T-cell (primary cell): ENCODE data around the gene UBA52. TPM values are rescaled to one million over a fixed set of nuclear protein-coding genes. Genes with fewer than 3 reads are reported as not detected.

ENCODE experiments used
- ATAC-seq, 4 experiments: fragments of 200-7000 bp in 3 of 4; fragments of 150-1000 bp in 1 of 4; cut with Tn5 transposase; replicated peaks in 1 of 4; 1 replicate in 3 of 4; 2 replicates in 1 of 4; pipeline ENCODE4 v1.10.0; 2021; ENCODE audit warnings: moderate library complexity in 3 of 4, mild to moderate bottlenecking in 2 of 4, moderate number of reproducible peaks in 1 of 4
- CTCF ChIA-PET, 2 donors: fragments of 300-600 bp; sonication (Branson Sonifier 250); formaldehyde crosslinking; loops; one replicate each; lab custom pipeline; 2022; ENCODE audit warnings: antibody characterized with exemption in 2 of 2; lab: Charles Lee
- POLR2A ChIA-PET, 2 donors: fragments of 300-600 bp; sonication (Branson Sonifier 250); formaldehyde crosslinking; loops; one replicate each; lab custom pipeline; 2022; ENCODE audit warnings: antibody characterized with exemption in 2 of 2; lab: Charles Lee
- DNase-seq, 35 experiments: peaks; one replicate each; pipeline versions ENCODE4 v3.0.0 to v3.0.0-alpha.2; 2013 to 2023
- H3K27ac ChIP-seq: one replicate; pipeline ENCODE4 v1.5.1; 2013; ENCODE audit warnings: low read length
- H3K27me3 ChIP-seq, 2 experiments: replicated peaks in 1 of 2; 1 replicate in 1 of 2; 2 replicates in 1 of 2; pipeline versions ENCODE4 v1.6.1 to v1.7.0; 2013; ENCODE audit warnings: low read length in 1 of 2, mixed read lengths in 1 of 2; ENCODE audit not compliant: control insufficient read depth in 2 of 2, insufficient read depth in 2 of 2; ENCODE audit errors: extremely low read depth in 1 of 2
- H3K36me3 ChIP-seq, 2 donors: 1 replicate in 1 of 2; 2 replicates in 1 of 2; pipeline versions ENCODE4 v1.6.1 to v1.7.0; 2013; ENCODE audit warnings: low read length in 1 of 2; ENCODE audit not compliant: control insufficient read depth in 2 of 2, insufficient read depth in 1 of 2; ENCODE audit errors: extremely low read depth in 1 of 2
- H3K4me1 ChIP-seq, 2 experiments: 1 replicate in 1 of 2; 2 replicates in 1 of 2; pipeline versions ENCODE4 v1.6.1 to v1.7.0; 2013; ENCODE audit warnings: low read length in 2 of 2, mixed read lengths in 1 of 2; ENCODE audit not compliant: insufficient read depth in 2 of 2, control insufficient read depth in 1 of 2; ENCODE audit errors: extremely low read depth in 1 of 2
- H3K4me3 ChIP-seq, 2 donors: 1 replicate in 1 of 2; 2 replicates in 1 of 2; pipeline versions ENCODE4 v1.5.1 to v1.7.0; 2013; ENCODE audit warnings: mild to moderate bottlenecking in 2 of 2, low read length in 1 of 2, moderate library complexity in 1 of 2; ENCODE audit not compliant: control insufficient read depth in 1 of 2; ENCODE audit errors: extremely low read depth in 1 of 2
- H3K9me3 ChIP-seq: 2 replicates; pipeline ENCODE4 v1.7.0; 2013
- H3K27ac Mint-ChIP-seq, 2 donors: one replicate each; pipeline ENCODE4 v1.8.0; 2020 to 2021; ENCODE audit warnings: mild to moderate bottlenecking in 2 of 2, mixed read lengths in 2 of 2
- H3K27me3 Mint-ChIP-seq, 2 donors: one replicate each; pipeline ENCODE4 v1.8.0; 2021 to 2022; ENCODE audit warnings: mixed read lengths in 2 of 2
- H3K36me3 Mint-ChIP-seq: one replicate; pipeline ENCODE4 v1.8.0; 2021; ENCODE audit warnings: mixed read lengths
- H3K4me1 Mint-ChIP-seq, 3 donors: one replicate each; pipeline ENCODE4 v1.8.0; 2020 to 2022; ENCODE audit warnings: mixed read lengths in 3 of 3, mild to moderate bottlenecking in 1 of 3
- H3K4me3 Mint-ChIP-seq, 3 donors: one replicate each; pipeline ENCODE4 v1.8.0; 2020 to 2022; ENCODE audit warnings: mild to moderate bottlenecking in 3 of 3, mixed read lengths in 3 of 3, moderate library complexity in 3 of 3
- H3K9me3 Mint-ChIP-seq, 3 donors: one replicate each; pipeline ENCODE4 v1.8.0; 2020 to 2022; ENCODE audit warnings: mixed read lengths in 3 of 3
- WGBS: methylation state at CpG from one replicate; pipeline ENCODE4 v1.1.5; 2013; ENCODE audit warnings: missing lambda C conversion rate; ENCODE audit not compliant: insufficient coverage; 5-methylcytosine and 5-hydroxymethylcytosine counted together
- total RNA-seq, 35 experiments: library from RNA in 6 of 35; stranded (reverse) in 6 of 35; fragments of 120-200 nt in 1 of 35; gene quantifications; one replicate each; pipeline versions ENCODE4 v1.2.1 to v1.2.4 and lab custom pipeline; 2013 to 2026

Gene UBA52
- total RNA-seq, 5 donors from 2014 or later (not counting 1 experiment from before 2014, with no cell fraction given), result 1,917 to 2,053 (median 1,972) TPM

- peak in 2 of 4 experiments; percentile 14 to 35 for ATAC-seq
- ChIA-PET CTCF (no interaction called here), POLR2A (interaction anchor here in 1 of 2 donors (0.6 kb wide), 1 partner anchor 34 kb away, joined by 9 read pairs; no protein-coding TSS in a partner anchor)
- Histone ChIP-seq H3K4me3 (no peak overlapping the region), H3K36me3 (peaks cover 14 to 21% of the 10 kb centered on the region in 2 donors), H3K4me1 (no peaks in the 10 kb centered on the region), H3K9me3 (no peaks in the 10 kb centered on the region), H3K27me3 (no peaks in the 10 kb centered on the region), H3K27ac (no peak overlapping the region)
- Mint-ChIP-seq H3K27ac (no peak overlapping the region), H3K9me3 (no peaks in the 10 kb centered on the region), H3K36me3 (peaks cover 14% of the 10 kb centered on the region), H3K4me3 (no peak overlapping the region), H3K27me3 (no peaks in the 10 kb centered on the region), H3K4me1 (no peaks in the 10 kb centered on the region)
- DNase-seq, result no peak
- WGBS, result 92% methylated on average over 7 of the region's 7 CpGs
These were observed 41.9 kb upstream of the UBA52 start for GRCh38 chr19:18529782-18530181.

DNA sequence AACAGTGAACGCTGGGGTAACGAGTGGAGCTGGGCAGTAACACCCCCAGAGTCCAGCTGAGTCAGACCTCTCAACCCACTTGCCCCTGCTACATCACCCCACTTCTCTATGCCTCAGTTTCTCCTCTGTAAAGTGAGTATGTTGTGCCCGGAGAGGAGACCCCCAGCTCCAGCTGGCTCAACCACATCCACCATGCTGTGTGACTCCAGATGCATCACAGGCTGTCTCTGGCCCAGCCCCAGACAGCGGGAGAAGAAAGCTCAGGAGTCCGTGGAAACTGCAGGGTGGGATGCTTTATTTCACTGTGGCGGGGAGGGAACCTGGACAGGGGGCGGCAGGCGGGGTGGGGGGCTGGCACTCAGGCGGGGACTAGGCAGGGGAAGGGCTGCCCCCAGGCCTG, 40.2 kb upstream of the UBA52 start:
- ATAC-seq (no peak), DNase-seq (no peak)
- H3K4me3 ChIP-seq, result no peak overlapping the region
- H3K27me3 ChIP-seq, result no peaks in the 10 kb centered on the region
- no peak overlapping the region for H3K27ac ChIP-seq
- POLR2A ChIA-PET, result no interaction called here
- peaks cover 14 to 29% of the 10 kb centered on the region in 2 donors for H3K36me3 ChIP-seq
- Mint-ChIP-seq H3K9me3 (no peaks in the 10 kb centered on the region), H3K27ac (no peak overlapping the region), H3K36me3 (peaks cover 25% of the 10 kb centered on the region), H3K4me3 (no peak overlapping the region), H3K27me3 (no peaks in the 10 kb centered on the region), H3K4me1 (no peaks in the 10 kb centered on the region)
- WGBS, result 93% methylated on average over 3 of the region's 9 CpGs
- CTCF ChIA-PET, result no interaction called here
- H3K9me3 ChIP-seq, result no peaks in the 10 kb centered on the region
- no peaks in the 10 kb centered on the region for H3K4me1 ChIP-seq

DNA sequence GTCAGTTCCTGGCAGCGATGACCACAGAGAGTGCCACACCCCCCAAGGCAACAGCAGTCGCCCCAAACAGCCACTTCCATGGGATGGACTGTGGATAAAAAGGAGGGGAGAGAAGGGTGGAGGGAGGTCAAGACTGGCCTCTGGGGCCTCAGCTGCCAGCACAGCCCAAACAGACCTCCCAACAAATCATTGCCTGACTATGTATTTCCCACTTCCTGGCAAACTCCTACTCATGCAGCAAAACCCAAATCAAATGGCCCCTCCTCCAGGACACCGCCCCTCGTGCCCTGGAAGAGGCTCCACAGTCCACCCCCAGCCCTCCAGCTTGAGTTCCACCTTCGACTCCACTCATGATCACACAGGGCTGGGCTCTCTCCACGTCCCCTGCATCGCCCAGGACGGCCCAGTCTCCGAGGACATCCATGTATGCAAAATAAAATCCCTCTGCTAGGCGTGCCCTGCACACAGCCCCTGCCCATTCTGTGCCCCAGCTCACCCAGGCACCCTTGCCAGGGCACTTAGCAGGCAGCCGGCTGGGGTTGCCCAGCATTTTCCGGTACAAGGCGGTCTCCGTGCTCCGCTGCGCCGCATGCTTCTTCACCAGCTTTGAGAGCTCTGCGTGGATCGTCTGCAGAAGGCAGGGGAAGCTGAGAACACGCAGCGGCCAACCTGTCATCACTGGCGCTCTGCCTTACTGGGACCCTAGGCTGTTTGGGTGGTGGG, 39.3 kb upstream of the UBA52 start:
- DNase-seq (no peak), ATAC-seq (no peak)
- H3K27ac Mint-ChIP-seq, result no peak overlapping the region
- Histone ChIP-seq H3K4me1 (no peaks in the 10 kb centered on the region), H3K4me3 (no peak overlapping the region), H3K36me3 (peaks cover 17 to 37% of the 10 kb centered on the region in 2 donors), H3K27ac (no peak overlapping the region), H3K9me3 (no peaks in the 10 kb centered on the region), H3K27me3 (no peaks in the 10 kb centered on the region)
- no peaks in the 10 kb centered on the region for H3K27me3 Mint-ChIP-seq
- CTCF ChIA-PET, result no interaction called here
- H3K36me3 Mint-ChIP-seq, result peaks cover 29% of the 10 kb centered on the region
- no peak overlapping the region for H3K4me3 Mint-ChIP-seq
- POLR2A ChIA-PET, result no interaction called here
- no peaks in the 10 kb centered on the region for H3K9me3 Mint-ChIP-seq
- H3K4me1 Mint-ChIP-seq, result peaks cover 0 to 2% (median 0%) of the 10 kb centered on the region in 3 donors
- over 99% methylated on average over 20 of the region's 22 CpGs for WGBS

DNA sequence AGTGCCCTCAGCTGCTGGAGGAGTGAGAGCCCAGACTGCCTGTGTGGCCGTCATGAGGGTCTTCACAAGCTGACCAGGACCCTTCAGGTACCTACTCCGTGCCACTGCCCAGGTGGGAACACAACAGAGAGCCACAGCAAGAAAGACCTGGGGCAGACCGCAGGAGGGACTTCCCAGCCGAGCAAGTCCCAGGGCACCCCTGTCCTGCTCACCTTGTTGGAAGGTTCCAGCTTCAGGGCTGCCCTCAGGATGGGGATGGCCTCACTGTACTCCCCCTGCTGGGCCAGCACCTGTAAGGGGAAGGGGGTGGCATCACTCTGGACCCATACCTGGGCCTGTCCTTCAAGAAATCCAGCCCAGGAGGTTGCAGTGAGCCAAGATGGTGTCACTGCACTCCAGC, 38.6 kb upstream of the UBA52 start:
- no peak overlapping the region for H3K4me3 ChIP-seq
- DNase-seq (no peak), ATAC-seq (no peak)
- H3K9me3 ChIP-seq, result no peaks in the 10 kb centered on the region
- Mint-ChIP-seq H3K4me3 (no peak overlapping the region), H3K27ac (no peak overlapping the region), H3K4me1 (peaks cover 0 to 2% (median 0%) of the 10 kb centered on the region in 3 donors), H3K27me3 (no peaks in the 10 kb centered on the region), H3K9me3 (no peaks in the 10 kb centered on the region), H3K36me3 (peaks cover 32% of the 10 kb centered on the region)
- 95% methylated on average over 4 of the region's 4 CpGs for WGBS
- no peaks in the 10 kb centered on the region for H3K27me3 ChIP-seq
- H3K27ac ChIP-seq, result no peak overlapping the region
- peaks cover 17 to 44% of the 10 kb centered on the region in 2 donors for H3K36me3 ChIP-seq
- CTCF ChIA-PET, result no interaction called here
- H3K4me1 ChIP-seq, result no peaks in the 10 kb centered on the region
- POLR2A ChIA-PET, result no interaction called here

GRCh38 chr19:18536475-18536874, 35.2 kb upstream of the UBA52 start:
- Histone ChIP-seq H3K4me1 (peaks cover 0 to 6% of the 10 kb centered on the region in 2 experiments), H3K27ac (no peak overlapping the region), H3K36me3 (peaks cover 23 to 61% of the 10 kb centered on the region in 2 donors), H3K4me3 (no peak overlapping the region), H3K27me3 (no peaks in the 10 kb centered on the region), H3K9me3 (no peaks in the 10 kb centered on the region)
- peak overlapping the region in 1 of 2 donors; percentile 39 for H3K27ac Mint-ChIP-seq
- ChIA-PET CTCF (no interaction called here), POLR2A (no interaction called here)
- no peak for DNase-seq
- peaks cover 29% of the 10 kb centered on the region for H3K36me3 Mint-ChIP-seq
- no peaks in the 10 kb centered on the region for H3K27me3 Mint-ChIP-seq
- no peaks in the 10 kb centered on the region for H3K9me3 Mint-ChIP-seq
- WGBS, result 99% methylated on average over 5 of the region's 10 CpGs
- no peak for ATAC-seq
- peaks cover 0 to 9% (median 9%) of the 10 kb centered on the region in 3 donors for H3K4me1 Mint-ChIP-seq
- H3K4me3 Mint-ChIP-seq, result no peak overlapping the region

GRCh38 chr19:18537431-18537830, 34.2 kb upstream of the UBA52 start:
- no peaks in the 10 kb centered on the region for H3K27me3 ChIP-seq

More at GRCh38 chr19:18537431-18537830, 34.2 kb upstream of the UBA52 start:
- no peaks in the 10 kb centered on the region for H3K9me3 ChIP-seq
- no peak overlapping the region for H3K4me3 ChIP-seq
- H3K27me3 Mint-ChIP-seq, result no peaks in the 10 kb centered on the region
- H3K4me3 Mint-ChIP-seq, result no peak overlapping the region
- H3K4me1 ChIP-seq, result peaks cover 0 to 16% of the 10 kb centered on the region in 2 experiments
- H3K9me3 Mint-ChIP-seq, result no peaks in the 10 kb centered on the region
- peak overlapping the region in 1 of 2 donors; percentile 11 for H3K27ac Mint-ChIP-seq
- H3K4me1 Mint-ChIP-seq, result peaks cover 8 to 17% (median 16%) of the 10 kb centered on the region in 3 donors
- ATAC-seq, result no peak
- no peak for DNase-seq
- H3K27ac ChIP-seq, result no peak overlapping the region
- ChIA-PET CTCF (no interaction called here), POLR2A (no interaction called here)
- peaks cover 17 to 54% of the 10 kb centered on the region in 2 donors for H3K36me3 ChIP-seq
- H3K36me3 Mint-ChIP-seq, result peaks cover 24% of the 10 kb centered on the region
- 97% methylated on average over 15 of the region's 17 CpGs for WGBS
